HG02623 (cell line): ENCODE results near the gene SCP2D1.
"Not testable (repeated sequence)": the region's sequence is repeated elsewhere in the genome, so short reads cannot be mapped to it uniquely, and the experiment has no call there.

Experiments
- ATAC-seq: cut with Tn5 transposase; IDR thresholded peaks from one replicate; pipeline ENCODE4 v1.9.1; 2021; ENCODE audit warnings: moderate library complexity; ENCODE audit not compliant: unreplicated experiment

Gene SCP2D1

DNA sequence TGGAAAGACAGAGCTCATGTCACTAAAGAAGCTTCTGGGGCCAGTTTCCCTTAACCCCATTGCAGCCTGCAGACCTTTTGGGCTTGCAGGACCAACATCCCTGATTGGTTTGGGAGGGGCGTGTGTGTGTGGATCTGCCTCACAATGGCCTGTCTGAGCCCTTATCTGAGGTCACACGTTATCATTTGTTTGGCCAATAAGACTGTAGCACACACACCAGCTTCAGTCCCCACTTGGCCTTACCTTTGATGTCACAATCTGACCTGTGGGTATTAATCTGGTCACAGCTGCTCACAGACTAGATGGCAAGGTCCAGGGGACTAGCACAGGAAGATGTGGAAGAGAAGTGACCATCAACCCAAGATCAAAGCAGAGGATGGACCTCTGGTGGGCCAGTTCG lies at the start of gene SCP2D1:
Gene SCP2D1 (plus strand): TSS at position 301 of the 400 bp plus-strand sequence. CDS start 33 bp downstream, at position 334.
- no peak for ATAC-seq

GRCh38 chr20:18767676-18768075 lies 45.9 kb upstream of the SCP2D1 start:
- no peak for ATAC-seq

DNA sequence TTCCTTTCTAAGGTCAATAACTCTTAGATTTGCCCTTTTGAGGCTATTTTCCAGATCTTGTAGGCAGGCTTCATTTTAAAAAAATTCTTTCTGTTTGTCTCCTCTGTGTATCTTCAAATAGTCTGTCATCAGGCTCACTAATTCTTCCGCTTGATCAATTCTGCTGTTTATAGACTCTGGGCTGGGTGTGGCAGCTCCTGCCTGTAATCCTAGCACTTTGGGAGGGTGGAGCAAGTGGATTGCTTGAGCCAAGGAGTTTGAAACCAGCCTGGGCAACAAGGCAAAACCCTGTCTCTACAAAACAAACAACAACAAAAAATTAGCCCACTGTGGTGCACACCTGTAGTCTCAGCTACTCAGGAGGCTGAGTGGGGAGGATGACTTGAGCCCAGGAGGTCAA lies 40.0 kb upstream of the SCP2D1 start:
- ATAC-seq = no peak

GRCh38 chr20:18774207-18774606 lies 39.4 kb upstream of the SCP2D1 start:
- no peak for ATAC-seq

- ATAC-seq = no peak
These were observed 38.0 kb upstream of the SCP2D1 start for GRCh38 chr20:18775633-18776032.

- no peak for ATAC-seq
These were observed 34.7 kb upstream of the SCP2D1 start for GRCh38 chr20:18778690-18779392.

DNA sequence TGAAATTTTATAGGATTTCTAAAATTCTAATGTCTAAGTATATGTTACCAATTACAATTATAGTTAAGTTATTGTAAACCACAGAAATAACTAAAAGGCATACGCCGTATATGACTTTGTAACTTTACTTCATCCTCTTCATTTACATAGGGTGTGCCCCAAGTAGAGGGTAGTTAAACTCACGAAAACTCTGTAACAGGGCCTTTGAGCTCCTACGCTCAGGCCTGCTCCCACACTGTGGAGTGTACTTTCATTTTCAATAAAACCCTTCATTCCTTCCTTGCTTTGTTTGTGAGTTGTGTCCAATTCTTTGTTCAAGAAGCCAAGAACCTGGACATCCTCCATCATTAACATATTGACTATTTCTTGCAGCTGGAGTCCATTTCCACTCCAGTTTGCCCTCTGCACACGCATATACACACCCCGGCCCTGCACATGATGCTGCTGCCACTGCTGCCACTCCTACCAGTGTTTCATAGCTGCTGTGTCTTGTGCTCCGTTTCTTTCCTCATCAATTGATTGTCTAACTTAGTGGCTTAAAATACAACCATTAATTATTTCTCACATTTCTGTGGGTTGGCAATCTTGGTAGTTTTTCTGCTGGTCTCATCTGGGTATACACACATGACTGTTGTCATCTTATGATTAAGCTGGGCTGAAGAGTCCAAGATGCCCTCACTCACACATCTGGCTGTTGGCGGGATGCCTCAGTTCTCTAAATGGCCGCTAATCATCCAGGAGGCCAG lies 33.0 kb upstream of the SCP2D1 start:
- no peak for ATAC-seq

DNA sequence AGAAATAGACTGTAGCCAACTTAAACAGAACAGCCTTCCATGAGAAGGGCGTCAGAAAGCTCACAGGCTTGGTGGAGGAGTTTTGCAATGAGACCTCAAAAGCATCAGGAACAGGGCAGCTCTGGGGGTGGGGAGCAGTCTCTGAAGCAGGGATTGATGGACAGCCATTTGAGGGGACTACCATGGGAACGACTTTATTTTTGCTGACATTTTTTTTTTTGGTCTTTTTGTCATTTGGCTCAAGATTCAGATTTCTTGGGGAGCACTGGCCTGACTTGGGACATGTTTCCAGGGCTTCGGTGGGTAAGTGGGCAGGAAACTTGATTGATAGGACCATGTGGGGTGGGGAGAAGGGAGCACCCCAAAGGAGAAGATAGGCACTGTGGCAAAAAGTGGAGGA lies 32.1 kb upstream of the SCP2D1 start:
- ATAC-seq = no peak

DNA sequence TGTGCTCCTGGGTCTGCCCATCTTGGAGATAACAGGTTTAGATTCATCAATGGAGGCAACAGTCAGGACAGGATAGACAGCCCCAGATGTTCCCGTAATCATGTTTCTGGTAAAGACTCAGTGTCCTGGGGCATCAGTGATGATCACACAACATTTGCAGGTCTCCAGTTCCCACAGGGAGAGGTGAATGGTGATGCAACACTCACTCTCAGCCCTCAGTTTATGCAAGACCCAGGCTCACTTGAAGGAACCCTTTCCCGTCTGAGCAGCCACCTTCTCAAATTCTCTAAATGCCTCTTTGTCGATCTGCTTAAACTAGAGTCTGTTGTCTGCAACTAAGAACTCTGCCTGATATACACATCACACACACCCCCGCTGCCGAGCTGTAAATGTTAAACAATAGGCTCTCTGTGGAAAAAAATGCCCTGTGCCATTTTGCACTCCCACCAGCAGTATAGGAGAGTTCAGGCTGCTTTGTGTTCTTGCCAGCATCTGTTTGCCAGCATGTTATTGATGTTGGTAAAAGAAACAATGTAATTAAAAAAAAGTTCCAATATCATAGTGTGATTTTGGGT lies 30.1 kb upstream of the SCP2D1 start:
- ATAC-seq = no peak

- ATAC-seq = not testable (repeated sequence)
These were observed 26.5 kb upstream of the SCP2D1 start for GRCh38 chr20:18787046-18787445.

GRCh38 chr20:18788021-18788420 lies 25.6 kb upstream of the SCP2D1 start:
- ATAC-seq = no peak

DNA sequence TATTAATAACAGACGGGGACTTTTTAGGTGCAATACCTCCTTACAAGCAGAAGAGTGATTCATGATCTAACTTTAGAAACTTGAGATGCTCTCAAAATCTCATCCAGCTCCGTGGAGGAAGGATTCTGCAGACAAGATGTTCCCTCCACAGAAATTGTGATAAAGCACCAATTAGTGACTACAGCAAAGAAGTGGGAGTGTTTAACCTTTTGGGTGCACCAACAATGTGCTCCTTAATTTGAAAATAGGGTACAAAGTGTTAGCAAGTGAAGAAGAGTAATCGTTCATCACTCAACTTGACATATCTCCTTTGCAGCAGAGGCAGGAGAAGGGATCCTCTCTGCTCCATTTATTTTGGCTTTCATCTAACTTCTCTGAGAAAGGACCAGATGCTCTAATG lies 22.8 kb upstream of the SCP2D1 start:
- no peak for ATAC-seq

- ATAC-seq = peak; percentile 99
These were observed 19.8 kb upstream of the SCP2D1 start for GRCh38 chr20:18793625-18794427.

GRCh38 chr20:18794428-18794787 lies 19.2 kb upstream of the SCP2D1 start:
- ATAC-seq = no peak

GRCh38 chr20:18795366-18795765 lies 18.2 kb upstream of the SCP2D1 start:
- no peak for ATAC-seq

DNA sequence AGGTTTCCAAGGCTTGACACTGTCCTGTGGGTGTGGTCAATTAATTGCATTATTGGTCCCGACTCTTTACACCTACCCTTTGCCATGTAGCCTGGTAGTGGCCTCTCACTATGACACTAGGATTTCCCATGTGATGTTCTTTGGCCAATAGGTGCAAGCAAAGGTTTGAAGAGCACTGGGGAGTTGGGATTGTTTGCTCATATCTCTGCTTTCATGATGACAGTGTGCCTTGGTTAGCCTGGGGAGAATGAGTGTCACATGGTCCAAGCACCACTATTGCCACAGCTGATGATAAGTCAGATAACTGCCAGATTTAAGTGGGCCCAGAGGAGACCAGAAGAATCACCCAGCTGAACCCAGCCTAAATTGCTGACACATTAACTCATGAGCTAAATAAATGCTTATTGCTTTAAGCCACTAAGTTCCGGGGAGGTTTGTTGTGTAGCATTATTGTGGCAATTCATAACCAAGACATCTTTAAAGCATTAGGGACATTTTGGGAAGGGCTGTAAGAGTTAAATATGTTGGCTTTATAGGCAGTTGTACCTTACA lies 17.2 kb upstream of the SCP2D1 start:
- no peak for ATAC-seq

DNA sequence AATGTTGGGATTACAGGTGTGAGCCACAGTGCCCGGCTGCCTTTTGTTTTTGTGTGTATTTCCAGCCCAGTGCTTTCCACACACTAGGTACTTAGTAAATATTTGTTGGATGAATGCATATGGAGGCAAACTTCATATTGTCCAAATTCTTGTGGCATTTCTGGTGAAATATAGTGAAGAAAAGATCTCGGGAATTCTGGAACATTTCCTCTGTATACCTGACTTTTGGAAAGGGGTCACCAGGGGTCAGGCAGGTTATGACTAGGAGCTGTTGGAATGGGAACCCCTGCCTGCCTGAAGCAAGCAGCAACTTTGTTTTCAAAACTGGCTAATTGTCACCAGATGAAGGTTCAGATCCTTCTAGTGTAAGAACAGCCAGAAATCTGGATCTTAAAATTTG lies 12.1 kb upstream of the SCP2D1 start:
- no peak for ATAC-seq

DNA sequence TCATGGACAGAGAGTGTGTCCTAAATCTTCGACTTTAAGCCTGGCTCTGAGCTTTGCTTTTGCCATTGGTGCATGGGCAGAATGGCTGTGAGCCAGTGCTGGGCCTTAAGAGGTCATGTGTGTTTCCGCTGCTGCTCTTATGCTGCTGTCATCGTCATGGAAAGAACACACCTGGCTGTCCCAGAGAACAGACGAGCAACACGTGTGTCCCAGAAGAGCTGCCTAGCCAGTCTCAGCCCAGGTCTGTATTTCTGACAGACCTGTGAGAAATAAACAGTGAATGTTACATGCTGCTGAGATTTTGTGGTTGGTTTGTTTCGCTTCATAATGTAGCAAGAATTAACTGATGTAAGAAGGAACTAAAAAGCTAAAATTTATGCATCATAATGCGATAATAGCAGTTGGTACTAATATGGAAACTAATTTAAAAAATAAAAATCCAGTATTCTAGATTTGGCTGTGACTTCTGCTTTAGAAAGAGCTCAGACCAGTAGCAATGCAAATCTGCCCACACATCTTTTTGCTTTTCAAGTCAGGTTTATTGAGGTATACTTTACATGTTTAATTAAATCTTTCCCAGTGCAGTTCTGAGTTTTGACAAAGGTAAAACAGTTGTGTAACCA lies 11.5 kb upstream of the SCP2D1 start:
- no peak for ATAC-seq

DNA sequence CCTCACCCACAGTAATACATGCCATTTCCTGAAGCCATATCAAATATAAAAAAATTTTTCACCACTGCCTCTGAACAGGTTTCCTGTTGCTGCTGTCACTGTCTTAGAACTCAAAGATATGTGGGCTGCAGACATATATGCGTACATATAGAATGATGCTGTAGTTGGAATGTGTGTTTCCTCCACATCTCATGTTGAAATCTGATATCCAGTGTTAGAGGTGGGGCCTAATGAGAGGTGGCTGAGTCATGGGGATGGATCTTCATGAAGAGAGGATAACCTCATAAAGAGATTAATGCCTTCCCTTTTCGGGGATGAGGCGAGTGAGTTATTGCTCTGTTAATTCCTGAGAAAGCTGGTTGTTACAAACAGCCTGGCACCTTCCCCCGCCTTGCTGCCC lies 7.7 kb upstream of the SCP2D1 start:
- no peak for ATAC-seq

GRCh38 chr20:18808712-18809111 lies 4.9 kb upstream of the SCP2D1 start:
- ATAC-seq = no peak

DNA sequence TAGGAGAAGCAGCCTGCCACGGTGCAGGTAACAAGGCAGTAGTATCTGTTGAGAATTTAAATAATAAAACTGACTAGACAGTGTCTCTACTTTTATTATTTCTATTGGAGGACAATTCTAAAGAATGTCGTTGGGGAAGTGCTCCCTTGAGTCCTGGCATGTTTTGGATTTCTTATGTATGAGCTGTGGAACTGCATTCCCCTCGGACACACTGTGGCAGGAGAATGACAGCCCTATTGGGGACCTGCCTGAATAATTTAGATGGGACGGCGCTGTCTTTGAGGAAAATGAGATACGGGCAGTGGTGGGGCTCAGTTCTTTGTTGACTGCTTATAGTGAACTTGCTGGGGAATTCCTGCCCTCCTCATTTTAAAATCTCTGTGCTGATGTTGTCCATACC lies 2.4 kb upstream of the SCP2D1 start:
- ATAC-seq = no peak
